ENCODE results near the gene WIPF3.
A peak's percentile ranks its signal among the peaks of the same experiment; 100 is the strongest.
"Not testable (repeated sequence)": the region's sequence is repeated elsewhere in the genome, so short reads cannot be mapped to it uniquely, and the experiment has no call there.

Gene WIPF3

DNA sequence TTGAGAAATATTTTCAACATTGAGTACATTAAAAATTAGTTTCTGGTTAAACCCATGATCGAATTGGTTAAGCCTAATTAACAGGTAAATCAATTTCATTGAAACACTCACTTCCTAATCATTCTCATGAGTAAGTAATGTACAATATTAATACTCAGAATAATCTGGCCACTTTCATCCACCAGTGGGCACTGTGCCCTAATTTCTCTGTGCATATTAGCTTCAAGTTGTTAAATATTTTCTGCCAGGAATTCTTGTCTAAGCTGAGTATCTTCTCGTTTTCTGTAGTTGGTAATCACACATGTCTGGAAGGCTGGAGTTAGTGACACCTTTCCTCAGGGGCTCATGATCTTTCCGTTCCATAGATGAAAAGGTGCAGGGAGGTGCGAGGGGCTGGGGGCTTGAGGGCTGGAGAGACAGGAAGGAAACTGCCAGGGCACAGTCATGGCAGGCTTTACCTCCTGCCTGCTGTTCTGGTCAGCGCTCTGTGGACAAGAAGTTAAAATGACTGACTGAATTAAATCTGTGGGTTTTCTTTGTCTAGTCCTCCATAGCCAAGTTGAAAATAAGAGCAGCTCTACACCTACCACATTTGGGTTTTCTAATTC lies 71.9 kb downstream of the WIPF3 start:
- no peak for FAIRE-seq
- DNase-seq (ENCODE audit: low spot score) = peak; percentile 44

- peak; percentile 58 for DNase-seq (ENCODE audit: low spot score)
- no peak for FAIRE-seq
Measured at GRCh38 chr7:29879609-29880008, 73.3 kb downstream of the WIPF3 start.

GRCh38 chr7:29881724-29882123 lies 75.4 kb downstream of the WIPF3 start:
- FAIRE-seq = peak; percentile 44
- DNase-seq (ENCODE audit: low spot score) = no peak

DNA sequence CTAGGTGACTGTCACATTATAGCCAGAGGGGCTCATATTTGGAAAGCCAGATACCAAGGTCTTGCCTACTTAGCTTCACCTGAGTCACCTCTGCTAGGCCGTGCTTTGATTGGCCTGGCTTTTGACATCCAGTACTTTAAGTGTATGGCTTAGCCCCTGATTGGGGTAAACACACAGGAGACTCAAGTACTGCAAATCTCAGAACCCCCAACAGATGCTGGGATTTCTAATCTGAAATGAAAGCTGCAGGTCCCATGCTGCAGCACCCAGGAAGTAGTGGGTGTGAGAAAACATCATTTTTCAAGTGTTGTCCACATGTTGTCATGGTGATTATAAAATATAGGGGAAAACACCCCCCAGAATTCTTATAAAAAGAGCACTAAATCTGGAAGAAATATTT lies 76.2 kb downstream of the WIPF3 start:
- DNase-seq (ENCODE audit: low spot score) (no peak), FAIRE-seq (no peak)

- no peak for DNase-seq (ENCODE audit: low spot score)
- FAIRE-seq = no peak
Measured at GRCh38 chr7:29883462-29884398, 77.4 kb downstream of the WIPF3 start.

- DNase-seq (ENCODE audit: low spot score) = no peak
- FAIRE-seq = no peak
Measured at GRCh38 chr7:29884399-29885272, 78.3 kb downstream of the WIPF3 start.

GRCh38 chr7:29885626-29886025 lies 79.3 kb downstream of the WIPF3 start:
- FAIRE-seq = no peak
- no peak for DNase-seq (ENCODE audit: low spot score)

DNA sequence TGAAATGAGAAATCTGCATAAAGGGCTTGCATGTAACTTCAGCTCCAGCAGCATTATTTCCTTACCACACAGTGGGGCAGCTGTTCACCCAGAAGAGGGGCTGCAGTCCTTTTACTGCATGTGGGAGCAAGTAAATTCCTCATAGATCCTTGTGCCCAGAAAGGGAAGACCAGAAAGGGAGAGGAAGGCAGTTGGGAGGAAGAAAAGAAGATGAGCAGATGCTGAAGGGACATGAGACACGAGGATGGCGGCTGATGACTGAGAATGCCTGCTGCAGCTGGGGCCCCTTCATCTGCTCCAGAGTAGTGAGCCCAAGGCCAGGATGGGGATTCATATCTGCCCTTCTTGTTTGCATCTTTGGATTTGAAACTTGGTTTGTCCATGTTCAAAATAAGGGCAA lies 80.5 kb downstream of the WIPF3 start:
- no peak for FAIRE-seq

GRCh38 chr7:29888006-29888405 lies 81.7 kb downstream of the WIPF3 start:
- DNase-seq (ENCODE audit: low spot score) (no peak), FAIRE-seq (no peak)

More for the DNA sequence above, 80.5 kb downstream of the WIPF3 start:
- no peak for DNase-seq (ENCODE audit: low spot score)

GRCh38 chr7:29889288-29889687 lies 83.0 kb downstream of the WIPF3 start:
- DNase-seq (ENCODE audit: low spot score) (no peak), FAIRE-seq (peak; percentile 32)

DNA sequence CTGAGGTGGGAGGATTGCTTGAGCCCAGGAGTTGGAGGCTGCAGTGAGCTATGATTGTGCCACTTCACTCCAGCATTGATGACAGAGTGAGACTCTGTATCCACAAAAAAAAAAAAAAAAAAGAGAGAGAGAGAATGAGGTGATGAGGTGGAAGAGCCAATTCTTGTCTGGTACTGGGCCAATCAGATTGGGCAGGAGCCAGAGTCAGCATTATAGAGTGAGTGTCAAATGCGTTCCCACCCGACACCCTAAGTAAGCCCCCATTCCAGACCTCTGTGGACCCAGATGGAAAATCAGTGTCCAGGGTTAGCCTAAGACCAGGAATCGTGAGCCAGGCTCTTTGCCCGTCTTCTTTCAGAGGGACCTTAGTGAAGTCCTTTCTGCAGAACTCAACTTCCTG lies 83.9 kb downstream of the WIPF3 start:
- DNase-seq (ENCODE audit: low spot score) (no peak), FAIRE-seq (no peak)

DNA sequence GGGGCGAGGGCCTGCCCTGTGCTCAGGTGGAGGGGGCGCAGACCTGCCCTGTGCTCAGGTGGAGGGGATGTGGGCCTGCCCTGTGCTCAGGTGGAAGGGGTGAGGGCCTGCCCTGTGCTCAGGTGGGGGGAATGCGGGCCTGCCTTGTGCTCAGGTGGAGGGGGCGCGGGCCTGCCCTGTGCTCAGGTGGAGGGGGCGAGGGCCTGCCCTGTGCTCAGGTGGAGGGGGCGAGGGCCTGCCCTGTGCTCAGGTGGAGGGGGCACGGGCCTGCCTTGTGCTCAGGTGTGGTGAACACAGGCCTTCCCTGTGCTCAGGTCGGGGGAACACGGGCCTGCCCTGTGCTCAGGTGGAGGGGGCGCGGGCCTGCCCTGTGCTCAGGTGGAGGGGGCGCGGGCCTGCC lies 84.5 kb downstream of the WIPF3 start:
- not testable (repeated sequence) for DNase-seq (ENCODE audit: low spot score); FAIRE-seq

- DNase-seq (ENCODE audit: low spot score) = no peak
- FAIRE-seq = no peak
Measured at GRCh38 chr7:29891766-29892165, 85.5 kb downstream of the WIPF3 start.

DNA sequence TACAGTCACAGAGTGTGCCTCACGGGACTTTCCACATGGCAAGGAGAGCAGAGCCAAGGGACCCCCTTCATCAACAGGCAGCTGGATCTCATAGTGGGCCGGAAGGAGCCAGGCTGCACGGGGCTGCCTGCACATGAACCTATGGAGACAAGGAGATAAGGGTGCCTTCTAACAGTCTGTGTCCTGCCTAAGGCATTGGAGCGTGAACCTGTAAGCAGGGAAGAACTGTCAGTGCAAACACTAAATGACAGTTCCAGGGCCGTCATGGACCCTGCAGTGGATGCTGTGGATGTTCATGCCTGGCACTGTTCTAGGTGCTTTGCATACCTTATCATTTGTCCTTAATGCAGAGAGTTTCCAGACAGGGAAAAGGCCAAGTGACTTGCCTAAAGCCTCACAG lies 85.9 kb downstream of the WIPF3 start:
- DNase-seq (ENCODE audit: low spot score) (no peak), FAIRE-seq (no peak)

DNA sequence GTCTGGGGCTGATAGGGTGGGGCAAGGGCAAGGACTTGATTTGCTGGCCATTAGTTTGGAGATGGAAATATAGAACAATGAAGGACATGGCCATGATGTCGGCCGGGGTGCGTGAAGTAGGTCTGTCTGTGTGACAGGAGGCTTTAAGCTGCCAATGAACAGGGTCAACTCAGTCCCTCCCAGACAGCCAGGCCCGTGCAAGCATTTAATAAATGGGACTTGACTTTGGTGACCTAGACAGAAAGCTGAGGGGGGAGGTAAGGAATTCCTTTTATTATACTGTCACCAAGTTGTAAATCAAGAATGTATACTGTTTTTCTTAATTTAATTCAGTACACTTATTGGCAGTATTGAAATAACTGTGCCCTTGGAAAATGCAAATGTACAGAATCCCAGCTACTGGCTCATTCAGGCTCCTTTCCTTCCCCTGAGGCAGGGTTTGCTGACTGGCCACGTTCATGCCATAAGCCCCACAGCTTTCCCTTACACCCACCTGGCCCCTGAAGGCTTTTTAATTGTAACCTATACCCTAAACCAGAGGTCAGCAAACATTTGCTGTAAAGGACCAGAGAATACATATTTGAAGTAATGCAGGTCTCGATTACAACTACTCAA lies 87.2 kb downstream of the WIPF3 start:
- no peak for FAIRE-seq
- no peak for DNase-seq (ENCODE audit: low spot score)

GRCh38 chr7:29894256-29894655 lies 87.9 kb downstream of the WIPF3 start:
- DNase-seq (ENCODE audit: low spot score) (no peak), FAIRE-seq (no peak)

- no peak for FAIRE-seq
- no peak for DNase-seq (ENCODE audit: low spot score)
Measured at GRCh38 chr7:29895559-29895958, 89.3 kb downstream of the WIPF3 start.

DNA sequence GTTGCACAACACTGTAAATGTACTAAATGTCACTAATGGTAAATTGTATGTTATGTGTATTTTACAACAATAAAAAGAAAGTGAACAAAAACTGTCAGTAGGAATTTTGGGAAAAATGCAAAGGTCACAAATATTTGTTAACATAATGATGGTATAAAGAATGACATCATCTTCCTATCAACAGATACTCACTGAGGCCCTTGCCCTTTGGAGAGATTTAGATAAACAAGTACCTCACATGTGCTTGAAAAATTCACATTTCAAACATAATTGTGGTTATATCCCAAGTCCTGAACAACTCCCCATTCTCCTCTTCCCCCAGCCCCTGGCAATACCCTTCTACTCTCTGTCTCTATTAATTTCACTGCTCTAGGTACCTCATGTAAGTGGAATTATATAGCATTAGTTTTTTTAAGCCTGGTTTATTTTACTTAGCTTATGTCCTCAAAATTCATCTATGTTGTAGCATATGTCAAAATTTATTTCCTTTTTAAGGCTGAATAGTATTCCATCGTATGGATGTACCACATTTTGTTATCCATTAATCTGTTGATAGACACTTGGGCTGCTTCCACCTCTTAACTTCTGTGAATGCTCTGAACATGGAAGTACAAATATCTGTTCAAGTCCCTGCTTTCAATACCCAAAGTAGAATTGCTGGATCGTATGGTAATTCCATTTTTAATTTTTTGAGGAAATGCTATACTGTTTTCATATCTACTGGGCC lies 90.5 kb downstream of the WIPF3 start:
- FAIRE-seq = no peak

GRCh38 chr7:29898301-29898700 lies 92.0 kb downstream of the WIPF3 start:
- DNase-seq (ENCODE audit: low spot score) (no peak), FAIRE-seq (no peak)

More for the DNA sequence above, 90.5 kb downstream of the WIPF3 start:
- no peak for DNase-seq (ENCODE audit: low spot score)

DNA sequence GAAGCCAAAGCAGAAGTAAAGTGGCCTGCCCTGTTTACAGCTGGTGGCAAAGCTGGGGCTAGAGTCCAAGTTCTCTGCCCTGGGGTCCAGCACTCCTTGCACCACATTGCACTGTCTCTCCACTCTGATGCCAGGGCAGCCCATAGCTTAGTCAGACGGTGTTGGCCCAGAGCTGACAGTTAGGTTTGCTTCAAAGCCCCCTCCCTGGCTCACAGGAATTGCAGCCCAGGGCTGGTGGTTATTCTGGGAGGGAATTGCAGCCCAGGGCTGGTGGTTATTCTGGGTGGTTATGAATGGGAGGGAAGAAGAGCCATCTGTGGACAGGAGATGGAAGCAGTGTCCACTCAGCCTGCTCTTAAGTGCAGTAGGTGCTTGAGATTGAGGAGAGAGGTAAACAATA lies 94.4 kb downstream of the WIPF3 start:
- DNase-seq (ENCODE audit: low spot score) (no peak), FAIRE-seq (no peak)

Measured in urothelium cell line (cell line).